T-helper 17 cell (primary cell): Measurements from ENCODE around the gene SERTAD4. TPM values are rescaled to one million over a fixed set of nuclear protein-coding genes. Genes with fewer than 3 reads are reported as not detected.

Source experiments
- ATAC-seq: fragments of 150-1000 bp; cut with Tn5 transposase; 2 replicates; pipeline ENCODE4 v1.10.0; 2021; ENCODE audit warnings: mild to moderate bottlenecking, moderate library complexity
- DNase-seq, 3 donors: peaks; one replicate each; pipeline versions ENCODE4 v3.0.0 to v3.0.0-alpha.2; 2020 to 2021
- H3K9me3 ChIP-seq: one replicate; pipeline ENCODE4 v1.7.0; 2013; ENCODE audit warnings: low read length, mild to moderate bottlenecking; ENCODE audit not compliant: control insufficient read depth, poor library complexity, severe bottlenecking
- H3K27ac Mint-ChIP-seq: one replicate; pipeline ENCODE4 v1.8.0; 2022; ENCODE audit warnings: mild to moderate bottlenecking, moderate library complexity, mixed read lengths
- H3K27me3 Mint-ChIP-seq: one replicate; pipeline ENCODE4 v1.8.0; 2022; ENCODE audit warnings: mixed read lengths
- H3K36me3 Mint-ChIP-seq: one replicate; pipeline ENCODE4 v1.8.0; 2022; ENCODE audit warnings: low read depth, mixed read lengths
- H3K4me1 Mint-ChIP-seq: one replicate; pipeline ENCODE4 v1.8.0; 2022; ENCODE audit warnings: mild to moderate bottlenecking, mixed read lengths
- H3K4me3 Mint-ChIP-seq: one replicate; pipeline ENCODE4 v1.8.0; 2022; ENCODE audit warnings: mild to moderate bottlenecking, moderate library complexity, mixed read lengths
- total RNA-seq, 4 donors: library from RNA in 2 of 4; stranded (reverse) in 2 of 4; gene quantifications; one replicate each; pipeline ENCODE4 v1.2.3 and lab custom pipeline; 2022 to 2026

SERTAD4 gene
- total RNA-seq, 2 donors from 2014 or later, result not detected

DNA sequence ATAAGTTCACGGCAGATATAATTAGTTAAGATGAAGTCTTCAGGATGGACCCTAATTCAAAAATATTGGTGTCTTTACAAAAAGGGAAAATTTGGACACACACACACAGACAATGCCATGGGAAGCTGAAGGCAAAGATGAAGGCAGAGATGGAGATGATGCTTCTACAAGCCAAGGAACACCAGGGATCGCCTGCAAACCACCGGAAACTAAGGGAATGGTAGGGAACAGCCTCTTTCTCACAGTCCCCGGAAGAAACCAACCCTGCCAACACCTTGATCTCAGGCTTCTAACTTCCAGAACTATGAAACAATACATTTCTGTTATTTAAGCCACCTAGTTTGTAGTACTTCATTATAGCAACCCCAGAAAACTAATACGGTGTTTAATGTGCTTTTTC, 15.1 kb upstream of the SERTAD4 start:
- no peaks in the 10 kb centered on the region for H3K9me3 ChIP-seq
- H3K4me3 Mint-ChIP-seq, result no peak overlapping the region
- H3K36me3 Mint-ChIP-seq, result peaks cover 2% of the 10 kb centered on the region
- no peak for DNase-seq
- ATAC-seq, result no peak
- H3K27ac Mint-ChIP-seq, result no peak overlapping the region
- H3K27me3 Mint-ChIP-seq, result peaks cover 37% of the 10 kb centered on the region
- H3K4me1 Mint-ChIP-seq, result no peaks in the 10 kb centered on the region

- Mint-ChIP-seq H3K4me1 (no peaks in the 10 kb centered on the region), H3K4me3 (no peak overlapping the region), H3K27me3 (peaks cover 41% of the 10 kb centered on the region), H3K36me3 (peaks cover 2% of the 10 kb centered on the region), H3K27ac (no peak overlapping the region)
- no peaks in the 10 kb centered on the region for H3K9me3 ChIP-seq
- DNase-seq (no peak), ATAC-seq (no peak)
These were observed 14.5 kb upstream of the SERTAD4 start for GRCh38 chr1:210218047-210218446.

DNA sequence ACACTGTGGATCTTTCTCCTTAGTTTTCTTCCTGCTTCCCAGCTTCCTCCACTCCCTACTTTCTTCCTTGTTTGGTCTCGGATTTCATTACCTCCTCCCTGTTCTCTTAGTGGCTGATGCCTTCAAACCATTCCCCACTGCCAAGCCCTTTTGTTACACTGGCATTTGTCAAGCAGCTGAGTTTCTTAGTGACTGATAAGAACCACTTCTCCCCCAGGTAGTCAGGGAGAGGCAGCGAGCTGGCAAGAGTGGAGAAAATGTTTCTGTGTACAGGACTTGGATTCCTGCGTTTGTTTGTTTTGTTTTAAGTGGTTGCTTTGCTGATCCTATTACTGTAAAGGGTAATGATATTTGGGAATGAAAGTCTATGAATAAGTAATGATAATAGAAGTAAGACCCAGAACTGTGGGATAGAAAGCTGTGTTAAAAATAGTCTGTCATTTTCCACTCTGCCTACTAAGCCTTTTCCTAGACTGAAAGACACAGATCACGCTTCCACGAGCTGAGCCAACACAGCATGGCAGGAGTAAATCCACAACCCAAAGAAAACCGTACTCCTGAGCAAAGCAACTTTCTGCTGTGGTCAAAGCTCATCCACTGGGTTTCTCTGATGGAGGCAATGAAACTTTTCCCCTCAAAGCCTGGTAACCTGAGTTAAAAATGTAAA, 10.1 kb upstream of the SERTAD4 start:
- DNase-seq (no peak), ATAC-seq (no peak)
- Mint-ChIP-seq H3K36me3 (no peaks in the 10 kb centered on the region), H3K27me3 (peaks cover 35% of the 10 kb centered on the region), H3K4me3 (no peak overlapping the region), H3K27ac (no peak overlapping the region), H3K4me1 (no peaks in the 10 kb centered on the region)
- H3K9me3 ChIP-seq, result no peaks in the 10 kb centered on the region

GRCh38 chr1:210223226-210223904, 9.2 kb upstream of the SERTAD4 start:
- peaks cover 34% of the 10 kb centered on the region for H3K27me3 Mint-ChIP-seq

DNA sequence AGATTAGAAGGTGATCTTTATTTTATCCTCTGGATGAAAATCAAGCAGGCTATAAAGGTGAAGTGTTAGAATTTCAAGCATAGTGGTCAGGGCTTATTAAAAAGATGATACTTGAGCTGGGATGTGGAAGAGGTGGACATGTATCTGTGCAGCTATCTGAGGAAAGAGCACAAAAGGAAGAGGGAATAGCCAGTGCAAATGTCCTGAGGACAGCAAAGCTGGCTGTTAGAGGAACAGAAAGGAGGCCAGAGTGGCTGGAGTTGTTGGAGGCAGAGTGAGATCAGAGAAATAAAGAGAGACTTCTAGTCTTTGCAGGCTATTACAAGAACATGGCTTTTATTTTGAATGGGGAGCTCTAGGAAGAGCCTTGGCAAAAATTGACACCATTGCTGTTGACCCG, 4.4 kb upstream of the SERTAD4 start:
- DNase-seq, result no peak
- Mint-ChIP-seq H3K4me3 (no peak overlapping the region), H3K27ac (no peak overlapping the region), H3K27me3 (peaks cover 35% of the 10 kb centered on the region), H3K36me3 (peaks cover 2% of the 10 kb centered on the region), H3K4me1 (peaks cover 4% of the 10 kb centered on the region)
- peaks cover 3% of the 10 kb centered on the region for H3K9me3 ChIP-seq
- ATAC-seq, result no peak

More at GRCh38 chr1:210223226-210223904, 9.2 kb upstream of the SERTAD4 start:
- H3K9me3 ChIP-seq, result no peaks in the 10 kb centered on the region
- H3K4me3 Mint-ChIP-seq, result no peak overlapping the region
- H3K27ac Mint-ChIP-seq, result no peak overlapping the region
- DNase-seq (no peak), ATAC-seq (no peak)
- no peaks in the 10 kb centered on the region for H3K36me3 Mint-ChIP-seq
- H3K4me1 Mint-ChIP-seq, result no peaks in the 10 kb centered on the region

DNA sequence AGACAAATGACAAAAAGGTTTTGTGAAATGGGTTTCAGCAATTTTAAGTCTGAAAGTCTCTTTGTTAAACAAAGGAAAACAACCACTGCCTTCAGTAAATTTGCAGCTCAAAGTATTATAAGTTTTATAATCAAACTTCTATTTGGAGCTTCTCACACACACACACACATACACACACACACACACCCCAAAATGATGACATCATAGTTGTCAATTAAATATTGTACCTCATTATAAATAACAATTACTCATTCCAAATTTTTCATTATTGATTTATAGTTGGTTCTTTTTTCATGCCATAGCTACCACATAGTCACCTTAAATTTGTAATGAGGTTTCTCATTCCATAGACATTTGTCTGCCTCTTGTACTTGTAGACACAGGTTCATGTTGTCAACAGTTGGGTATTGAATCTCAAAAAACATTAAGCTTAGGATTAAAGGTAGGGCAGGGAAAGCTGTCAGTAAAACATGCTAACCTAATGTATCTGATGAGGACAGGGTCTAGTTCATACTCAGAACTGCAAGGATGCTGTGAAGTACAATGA, 2.4 kb upstream of the SERTAD4 start:
- ATAC-seq (no peak), DNase-seq (no peak)
- Mint-ChIP-seq H3K4me3 (no peak overlapping the region), H3K36me3 (peaks cover 2% of the 10 kb centered on the region), H3K27me3 (peaks cover 35% of the 10 kb centered on the region), H3K4me1 (peaks cover 8% of the 10 kb centered on the region), H3K27ac (no peak overlapping the region)
- H3K9me3 ChIP-seq, result peaks cover 3% of the 10 kb centered on the region

DNA sequence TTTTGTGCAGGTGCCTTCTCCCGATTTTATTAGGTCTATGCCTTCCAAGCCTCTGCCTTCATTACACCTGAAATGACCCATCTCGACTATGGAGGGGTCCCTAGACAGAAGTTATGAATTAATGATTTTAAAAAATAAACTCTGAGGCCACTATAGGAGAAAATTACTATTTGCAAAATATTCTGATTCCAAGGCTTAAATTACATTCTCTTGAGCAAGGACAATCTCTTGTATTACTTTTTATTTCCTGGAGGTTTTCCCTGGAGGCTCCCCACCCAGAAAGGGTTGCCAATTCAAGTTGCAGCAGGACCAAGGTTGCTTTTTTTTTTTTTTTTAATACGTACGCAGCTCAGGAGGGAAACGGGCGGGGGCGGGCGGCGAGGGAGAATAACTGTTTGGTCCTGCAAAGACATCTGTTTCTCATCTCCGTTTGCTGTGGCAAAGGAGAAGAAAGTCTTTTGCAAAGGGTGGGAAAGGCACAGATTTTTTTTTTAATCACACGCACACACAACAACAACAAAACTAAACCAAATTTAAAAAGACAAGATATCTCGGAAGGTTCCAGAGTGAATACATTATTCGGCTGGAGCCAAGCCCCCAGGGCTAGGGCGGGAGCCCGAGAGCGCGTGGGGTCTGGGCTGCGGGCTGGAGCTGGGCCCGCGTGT, 618 bp upstream of the SERTAD4 start:
- peaks cover 3% of the 10 kb centered on the region for H3K9me3 ChIP-seq
- DNase-seq (no peak), ATAC-seq (no peak)
- no peak overlapping the region for H3K27ac Mint-ChIP-seq
- H3K4me1 Mint-ChIP-seq, result peaks cover 8% of the 10 kb centered on the region
- H3K27me3 Mint-ChIP-seq, result peaks cover 51% of the 10 kb centered on the region
- peaks cover 2% of the 10 kb centered on the region for H3K36me3 Mint-ChIP-seq
- H3K4me3 Mint-ChIP-seq, result peak overlapping the region; percentile 81

DNA sequence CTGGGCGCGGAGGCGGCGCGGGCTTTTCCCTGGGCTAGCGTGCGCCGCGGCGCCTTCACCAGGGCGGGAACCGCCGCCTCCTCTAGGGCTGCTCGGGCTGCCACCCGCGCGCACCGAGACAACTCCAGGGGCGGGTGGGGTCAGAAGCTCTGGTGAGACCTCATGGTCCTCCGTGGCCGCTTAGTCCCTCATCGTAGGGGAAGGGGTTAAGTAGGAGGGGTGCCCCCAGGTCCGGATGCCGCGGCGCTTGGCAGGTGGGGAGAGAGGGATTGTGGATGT, 559 bp downstream of the SERTAD4 start:
- Mint-ChIP-seq H3K4me3 (peak overlapping the region; percentile 78), H3K27me3 (peaks cover 60% of the 10 kb centered on the region), H3K4me1 (peaks cover 8% of the 10 kb centered on the region), H3K36me3 (peaks cover 2% of the 10 kb centered on the region), H3K27ac (no peak overlapping the region)
- DNase-seq, result no peak
- peaks cover 5% of the 10 kb centered on the region for H3K9me3 ChIP-seq
- peak; percentile 49 for ATAC-seq

GRCh38 chr1:210233495-210234328, 1.1 kb downstream of the SERTAD4 start:
- H3K4me3 Mint-ChIP-seq, result peak overlapping the region; percentile 82
- peaks cover 5% of the 10 kb centered on the region for H3K9me3 ChIP-seq
- peaks cover 60% of the 10 kb centered on the region for H3K27me3 Mint-ChIP-seq
- DNase-seq (no peak), ATAC-seq (peak; percentile 25)
- H3K27ac Mint-ChIP-seq, result no peak overlapping the region
- peaks cover 8% of the 10 kb centered on the region for H3K4me1 Mint-ChIP-seq
- H3K36me3 Mint-ChIP-seq, result peaks cover 2% of the 10 kb centered on the region

GRCh38 chr1:210234329-210234757, 1.7 kb downstream of the SERTAD4 start:
- H3K27me3 Mint-ChIP-seq, result peaks cover 60% of the 10 kb centered on the region
- peaks cover 2% of the 10 kb centered on the region for H3K36me3 Mint-ChIP-seq
- H3K4me3 Mint-ChIP-seq, result peak overlapping the region; percentile 82
- H3K4me1 Mint-ChIP-seq, result peaks cover 8% of the 10 kb centered on the region
- ATAC-seq (peak; percentile 20), DNase-seq (no peak)
- H3K9me3 ChIP-seq, result peaks cover 5% of the 10 kb centered on the region
- H3K27ac Mint-ChIP-seq, result no peak overlapping the region

- DNase-seq (no peak), ATAC-seq (no peak)
- peaks cover 5% of the 10 kb centered on the region for H3K9me3 ChIP-seq
- Mint-ChIP-seq H3K4me3 (no peak overlapping the region), H3K27me3 (peaks cover 64% of the 10 kb centered on the region), H3K4me1 (peaks cover 8% of the 10 kb centered on the region), H3K27ac (no peak overlapping the region), H3K36me3 (peaks cover 2% of the 10 kb centered on the region)
These were observed 2.9 kb downstream of the SERTAD4 start for GRCh38 chr1:210235363-210236053.

DNA sequence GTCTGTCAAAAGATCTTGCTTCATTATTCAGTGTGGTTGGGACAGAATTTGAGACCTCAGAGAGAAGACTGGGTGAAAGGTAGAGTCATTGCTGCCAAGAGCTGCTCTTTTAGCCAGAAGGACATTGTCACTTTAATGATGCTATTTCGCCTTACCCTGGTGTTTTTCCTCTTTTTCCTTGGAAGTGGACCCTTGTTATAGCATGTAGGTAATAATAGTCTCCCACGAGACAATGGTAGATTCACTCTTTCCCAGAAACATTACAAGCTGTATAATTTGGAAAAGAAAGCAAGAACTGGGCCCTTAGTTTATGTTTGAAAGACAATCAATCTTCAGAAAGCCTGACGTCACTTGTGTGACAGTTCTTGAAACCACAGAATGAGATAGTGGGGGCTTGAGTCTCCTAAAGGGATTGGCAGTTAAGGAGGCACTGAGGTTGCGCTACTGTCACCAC, 3.8 kb downstream of the SERTAD4 start:
- ATAC-seq (no peak), DNase-seq (no peak)
- peaks cover 2% of the 10 kb centered on the region for H3K9me3 ChIP-seq
- H3K4me3 Mint-ChIP-seq, result no peak overlapping the region
- H3K27me3 Mint-ChIP-seq, result peaks cover 67% of the 10 kb centered on the region
- H3K36me3 Mint-ChIP-seq, result peaks cover 2% of the 10 kb centered on the region
- H3K4me1 Mint-ChIP-seq, result peaks cover 8% of the 10 kb centered on the region
- no peak overlapping the region for H3K27ac Mint-ChIP-seq
